ENCODE data around the gene EP300. TPM values are rescaled to one million over a fixed set of nuclear protein-coding genes. Genes with fewer than 3 reads are reported as not detected.
A peak's percentile ranks its signal among the peaks of the same experiment; 100 is the strongest.
"Not testable (repeated sequence)": the region's sequence is repeated elsewhere in the genome, so short reads cannot be mapped to it uniquely, and the experiment has no call there.

EP300 gene
- total RNA-seq = 57.9 TPM

DNA sequence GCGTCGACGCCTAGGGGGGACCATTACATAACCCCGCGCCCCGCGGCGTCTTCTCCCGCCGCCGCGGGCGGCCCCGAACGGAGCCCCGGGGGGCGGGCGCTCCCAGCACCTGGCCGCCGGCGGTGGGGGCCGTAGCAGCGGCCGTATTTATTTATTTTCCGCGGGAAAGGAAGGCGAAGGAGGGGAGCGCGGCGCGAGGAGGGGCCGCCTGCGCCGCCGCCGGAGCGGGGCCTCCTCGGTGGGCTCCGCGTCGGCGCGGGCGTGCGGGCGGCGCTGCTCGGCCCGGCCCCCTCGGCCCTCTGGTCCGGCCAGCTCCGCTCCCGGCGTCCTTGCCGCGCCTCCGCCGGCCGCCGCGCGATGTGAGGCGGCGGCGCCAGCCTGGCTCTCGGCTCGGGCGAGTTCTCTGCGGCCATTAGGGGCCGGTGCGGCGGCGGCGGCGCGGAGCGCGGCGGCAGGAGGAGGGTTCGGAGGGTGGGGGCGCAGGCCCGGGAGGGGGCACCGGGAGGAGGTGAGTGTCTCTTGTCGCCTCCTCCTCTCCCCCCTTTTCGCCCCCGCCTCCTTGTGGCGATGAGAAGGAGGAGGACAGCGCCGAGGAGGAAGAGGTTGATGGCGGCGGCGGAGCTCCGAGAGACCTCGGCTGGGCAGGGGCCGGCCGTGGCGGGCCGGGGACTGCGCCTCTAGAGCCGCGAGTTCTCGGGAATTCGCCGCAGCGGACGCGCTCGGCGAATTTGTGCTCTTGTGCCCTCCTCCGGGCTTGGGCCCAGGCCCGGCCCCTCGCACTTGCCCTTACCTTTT, at the start of gene EP300:
TSS of gene EP300 (plus strand) at position 570 of the 795 bp plus-strand sequence. CDS start 413 bp downstream, outside the sequence.
- Histone ChIP-seq H3K4me1 (ENCODE audit: control insufficient read depth in 3 of 3, insufficient read depth in 3 of 3, low read length in 3 of 3) (peaks cover 19 to 34% (median 24%) of the 10 kb centered on the region in 3 donors), H3K9me3 (ENCODE audit: control insufficient read depth in 3 of 3, low read length in 3 of 3) (no peaks in the 10 kb centered on the region), H3K9ac (ENCODE audit: low read depth in 1 of 3, low read length in 3 of 3) (peak within 1 kb of the TSS; percentile 91 to 97 (median 96)), H3K4me3 (ENCODE audit: low read length in 3 of 3) (peak within 1 kb of the TSS; percentile 88 to 92 (median 89)), H3K27me3 (ENCODE audit: control insufficient read depth in 3 of 3, insufficient read depth in 3 of 3, low read length in 3 of 3) (no peaks in the 10 kb centered on the region), H3K36me3 (ENCODE audit: control insufficient read depth in 3 of 3, insufficient read depth in 3 of 3, low read length in 3 of 3) (no peaks in the 10 kb centered on the region), H3K27ac (ENCODE audit: low read depth, low read length) (peak within 1 kb of the TSS; percentile 100)

DNA sequence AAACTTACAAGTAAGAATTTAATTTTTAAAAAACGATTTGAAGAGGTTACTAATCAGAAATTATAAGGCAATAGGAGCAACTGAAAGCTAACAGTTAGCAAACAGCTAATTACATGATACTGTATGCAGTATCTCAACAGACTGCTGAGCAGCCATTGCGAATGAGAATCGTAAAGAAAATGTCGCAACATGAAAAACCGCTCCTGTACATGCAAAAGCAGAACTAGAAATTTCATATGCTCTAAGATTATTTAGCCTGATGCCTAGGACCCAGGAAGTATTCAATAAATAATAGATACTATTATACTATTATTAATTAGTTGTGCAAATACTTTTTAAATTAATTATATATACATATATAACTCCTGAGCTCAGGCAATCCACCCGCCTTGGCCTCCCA, 48.7 kb upstream of the EP300 start:
- Histone ChIP-seq H3K27ac (ENCODE audit: low read depth, low read length) (no peak overlapping the region), H3K4me1 (ENCODE audit: control insufficient read depth in 3 of 3, insufficient read depth in 3 of 3, low read length in 3 of 3) (peaks cover 6% of the 10 kb centered on the region in 3 donors), H3K4me3 (ENCODE audit: low read length in 3 of 3) (no peak overlapping the region), H3K9ac (ENCODE audit: low read depth in 1 of 3, low read length in 3 of 3) (no peak overlapping the region), H3K9me3 (ENCODE audit: control insufficient read depth in 3 of 3, low read length in 3 of 3) (no peaks in the 10 kb centered on the region), H3K36me3 (ENCODE audit: control insufficient read depth in 3 of 3, insufficient read depth in 3 of 3, low read length in 3 of 3) (no peaks in the 10 kb centered on the region), H3K27me3 (ENCODE audit: control insufficient read depth in 3 of 3, insufficient read depth in 3 of 3, low read length in 3 of 3) (peaks cover 0 to 2% (median 0%) of the 10 kb centered on the region in 3 donors)

DNA sequence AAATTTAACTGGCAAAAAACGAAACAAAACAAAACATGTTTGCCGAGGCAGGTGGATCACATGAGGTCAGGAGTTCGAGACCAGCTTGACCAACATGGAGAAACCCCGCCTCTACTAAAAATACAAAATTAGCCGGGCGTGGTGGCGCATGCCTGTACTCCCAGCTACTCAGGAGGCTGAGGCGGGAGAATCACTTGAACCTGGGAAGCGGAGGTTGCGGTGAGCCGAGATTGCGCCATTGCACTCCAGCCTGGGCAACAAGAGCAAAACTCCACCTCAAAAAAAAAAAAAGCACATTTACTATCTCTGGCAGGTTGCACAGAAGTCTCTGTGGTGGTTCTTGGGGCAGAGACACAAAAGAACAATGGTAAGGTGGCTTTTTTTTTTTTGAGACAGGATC, 46.8 kb upstream of the EP300 start:
- H3K36me3 ChIP-seq (ENCODE audit: control insufficient read depth in 3 of 3, insufficient read depth in 3 of 3, low read length in 3 of 3); H3K4me3 ChIP-seq (ENCODE audit: low read length in 3 of 3); H3K27me3 ChIP-seq (ENCODE audit: control insufficient read depth in 3 of 3, insufficient read depth in 3 of 3, low read length in 3 of 3); H3K27ac ChIP-seq (ENCODE audit: low read depth, low read length); H3K9ac ChIP-seq (ENCODE audit: low read depth in 1 of 3, low read length in 3 of 3); H3K9me3 ChIP-seq (ENCODE audit: control insufficient read depth in 3 of 3, low read length in 3 of 3): not testable (repeated sequence)
- H3K4me1 ChIP-seq (ENCODE audit: control insufficient read depth in 3 of 3, insufficient read depth in 3 of 3, low read length in 3 of 3) = peaks cover 14 to 16% (median 14%) of the 10 kb centered on the region in 3 donors

DNA sequence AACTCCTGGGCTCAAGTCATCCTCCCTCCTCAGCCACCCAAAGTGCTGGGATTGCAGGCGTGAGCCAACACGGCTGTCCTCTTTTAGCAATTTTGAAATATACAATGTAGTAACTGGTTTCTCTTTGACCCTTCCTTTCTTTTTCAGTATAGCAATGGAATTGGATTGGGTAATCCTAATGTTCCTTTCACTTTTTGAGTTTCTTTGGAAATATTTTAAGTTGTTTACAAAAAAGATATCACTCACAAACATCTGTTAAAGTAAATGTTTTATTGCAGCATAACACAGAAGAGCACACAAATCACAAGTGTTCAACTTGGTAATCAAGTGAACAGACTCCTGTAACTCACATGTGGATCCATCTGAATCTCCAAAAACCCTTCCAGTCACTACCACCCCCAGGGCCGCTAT, 44.6 kb upstream of the EP300 start:
- H3K4me3 ChIP-seq (ENCODE audit: low read length in 3 of 3) = no peak overlapping the region
- H3K27ac ChIP-seq (ENCODE audit: low read depth, low read length) = no peak overlapping the region
- H3K36me3 ChIP-seq (ENCODE audit: control insufficient read depth in 3 of 3, insufficient read depth in 3 of 3, low read length in 3 of 3) = no peaks in the 10 kb centered on the region
- peaks cover 14 to 16% (median 14%) of the 10 kb centered on the region in 3 donors for H3K4me1 ChIP-seq (ENCODE audit: control insufficient read depth in 3 of 3, insufficient read depth in 3 of 3, low read length in 3 of 3)
- H3K9me3 ChIP-seq (ENCODE audit: control insufficient read depth in 3 of 3, low read length in 3 of 3) = no peaks in the 10 kb centered on the region
- no peaks in the 10 kb centered on the region for H3K27me3 ChIP-seq (ENCODE audit: control insufficient read depth in 3 of 3, insufficient read depth in 3 of 3, low read length in 3 of 3)
- H3K9ac ChIP-seq (ENCODE audit: low read depth in 1 of 3, low read length in 3 of 3) = no peak overlapping the region

DNA sequence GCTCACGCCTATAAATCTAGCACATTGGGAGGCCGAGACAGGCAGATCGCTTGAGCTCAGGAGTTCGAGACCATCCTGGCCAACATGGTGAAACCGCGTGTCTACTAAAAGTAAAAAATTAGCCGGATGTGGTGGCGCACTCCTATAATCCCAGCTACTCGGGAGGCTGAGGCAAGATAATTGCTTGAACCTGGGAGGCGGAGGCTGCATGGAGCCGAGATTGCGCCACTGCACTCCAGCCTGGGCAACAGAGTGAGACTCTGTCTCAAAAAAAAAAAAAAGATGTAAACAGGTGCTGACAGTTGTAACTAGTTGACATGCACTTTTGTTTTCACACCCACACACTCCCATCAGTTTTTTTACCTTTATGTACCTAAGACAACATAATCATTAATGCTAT, 44.0 kb upstream of the EP300 start:
- peak overlapping the region; percentile 28 for H3K27ac ChIP-seq (ENCODE audit: low read depth, low read length)

DNA sequence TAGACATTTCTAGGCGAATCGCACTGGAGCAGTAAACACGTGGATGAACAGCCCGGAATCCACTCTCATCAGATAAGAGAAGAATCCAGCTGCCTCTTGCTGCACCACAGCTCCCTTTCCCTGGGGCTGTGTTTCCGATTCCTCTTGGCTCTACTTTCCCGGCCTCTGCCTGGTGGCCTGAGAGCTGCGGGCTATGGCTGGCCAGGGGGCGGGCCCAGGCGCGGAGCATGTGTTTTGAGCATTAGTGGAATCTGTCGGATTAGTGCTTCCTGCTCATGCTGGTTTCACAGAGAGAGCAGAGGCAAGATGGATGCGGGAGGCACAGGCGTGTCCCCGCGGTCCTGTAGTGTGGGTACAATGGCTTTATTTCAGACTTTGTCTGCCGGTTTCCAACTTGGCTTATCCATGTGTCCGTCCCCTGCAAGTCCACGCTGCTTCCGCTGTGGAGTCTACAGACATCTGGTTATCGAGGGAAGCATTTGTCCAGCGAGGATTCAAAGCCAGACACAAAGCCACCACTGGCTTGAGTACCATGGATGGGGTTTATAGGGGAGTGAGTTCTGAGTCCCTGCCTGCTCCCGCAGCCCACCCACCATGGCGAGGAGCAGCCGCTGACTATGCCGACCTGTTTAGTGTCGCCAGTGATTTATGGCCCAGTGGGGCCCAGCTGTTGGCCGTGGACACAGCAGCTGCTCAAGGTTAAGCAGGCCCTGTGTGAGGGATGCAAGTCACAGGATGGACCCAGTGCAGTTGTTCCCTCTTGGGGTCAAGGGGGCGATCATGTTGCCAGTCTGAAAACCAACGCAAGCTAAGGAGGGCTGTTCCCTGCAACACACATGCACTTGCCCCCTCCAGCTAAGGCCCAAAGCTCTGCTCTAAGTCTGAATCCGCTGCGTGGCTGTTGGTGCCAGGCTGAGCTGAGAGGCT, 43.3 kb upstream of the EP300 start:
- H3K27ac ChIP-seq (ENCODE audit: low read depth, low read length) = peak overlapping the region; percentile 28
- H3K9ac ChIP-seq (ENCODE audit: low read depth in 1 of 3, low read length in 3 of 3) = peak overlapping the region; percentile 42 to 74 (median 63)
- no peaks in the 10 kb centered on the region for H3K36me3 ChIP-seq (ENCODE audit: control insufficient read depth in 3 of 3, insufficient read depth in 3 of 3, low read length in 3 of 3)
- H3K27me3 ChIP-seq (ENCODE audit: control insufficient read depth in 3 of 3, insufficient read depth in 3 of 3, low read length in 3 of 3) = no peaks in the 10 kb centered on the region
- no peaks in the 10 kb centered on the region for H3K9me3 ChIP-seq (ENCODE audit: control insufficient read depth in 3 of 3, low read length in 3 of 3)
- H3K4me1 ChIP-seq (ENCODE audit: control insufficient read depth in 3 of 3, insufficient read depth in 3 of 3, low read length in 3 of 3) = peaks cover 14 to 16% (median 14%) of the 10 kb centered on the region in 3 donors
- peak overlapping the region; percentile 33 to 73 (median 71) for H3K4me3 ChIP-seq (ENCODE audit: low read length in 3 of 3)

More for the DNA sequence above, 44.0 kb upstream of the EP300 start:
- Histone ChIP-seq H3K9ac (ENCODE audit: low read depth in 1 of 3, low read length in 3 of 3) (peak overlapping the region; percentile 42 to 74 (median 63)), H3K4me3 (ENCODE audit: low read length in 3 of 3) (peak overlapping the region; percentile 33 to 73 (median 71)), H3K4me1 (ENCODE audit: control insufficient read depth in 3 of 3, insufficient read depth in 3 of 3, low read length in 3 of 3) (peaks cover 14 to 16% (median 14%) of the 10 kb centered on the region in 3 donors)
- H3K36me3 ChIP-seq (ENCODE audit: control insufficient read depth in 3 of 3, insufficient read depth in 3 of 3, low read length in 3 of 3); H3K27me3 ChIP-seq (ENCODE audit: control insufficient read depth in 3 of 3, insufficient read depth in 3 of 3, low read length in 3 of 3); H3K9me3 ChIP-seq (ENCODE audit: control insufficient read depth in 3 of 3, low read length in 3 of 3): not testable (repeated sequence)

DNA sequence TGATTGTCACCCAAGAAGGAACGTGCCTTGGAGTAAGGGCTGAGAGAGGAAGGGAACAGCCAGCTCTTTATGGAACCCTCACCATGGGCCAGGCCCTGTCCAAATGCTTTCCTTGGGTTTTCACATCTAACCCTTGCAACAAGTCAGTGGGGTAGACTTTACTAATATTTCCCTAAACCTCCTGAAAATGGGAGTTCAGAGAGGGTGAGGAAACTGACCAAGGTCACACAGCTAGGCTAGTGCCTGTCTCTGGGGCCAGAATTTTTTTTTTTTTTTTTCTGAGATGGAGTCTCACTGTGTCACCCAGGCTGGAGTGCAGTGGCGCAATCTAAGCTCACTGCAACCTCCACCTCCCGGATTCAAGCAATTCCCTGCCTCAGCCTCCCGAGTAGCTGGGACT, 42.6 kb upstream of the EP300 start:
- H3K4me3 ChIP-seq (ENCODE audit: low read length in 3 of 3); H3K27me3 ChIP-seq (ENCODE audit: control insufficient read depth in 3 of 3, insufficient read depth in 3 of 3, low read length in 3 of 3); H3K9me3 ChIP-seq (ENCODE audit: control insufficient read depth in 3 of 3, low read length in 3 of 3); H3K36me3 ChIP-seq (ENCODE audit: control insufficient read depth in 3 of 3, insufficient read depth in 3 of 3, low read length in 3 of 3); H3K9ac ChIP-seq (ENCODE audit: low read depth in 1 of 3, low read length in 3 of 3): not testable (repeated sequence)
- Histone ChIP-seq H3K27ac (ENCODE audit: low read depth, low read length) (peak overlapping the region; percentile 28), H3K4me1 (ENCODE audit: control insufficient read depth in 3 of 3, insufficient read depth in 3 of 3, low read length in 3 of 3) (peaks cover 14 to 16% (median 14%) of the 10 kb centered on the region in 3 donors)

DNA sequence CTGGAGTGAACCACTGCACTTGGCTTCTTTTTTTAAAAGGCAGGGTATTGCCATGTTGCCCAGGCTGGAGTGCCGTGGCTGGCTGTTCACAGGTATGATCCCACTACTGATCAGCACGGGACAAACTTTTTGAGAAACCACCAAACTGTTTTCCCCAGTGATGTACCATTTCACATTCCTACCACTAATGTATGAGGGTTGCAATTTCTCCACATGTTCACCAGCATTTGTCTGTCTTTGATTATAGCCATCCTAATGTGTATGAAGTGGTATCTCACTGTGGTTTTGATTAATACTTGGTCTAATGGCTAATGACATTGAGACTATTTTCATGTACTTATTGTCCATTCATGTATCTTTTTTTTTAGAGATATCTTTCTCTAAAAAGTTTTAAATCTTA, 41.5 kb upstream of the EP300 start:
- H3K36me3 ChIP-seq (ENCODE audit: control insufficient read depth in 3 of 3, insufficient read depth in 3 of 3, low read length in 3 of 3) = no peaks in the 10 kb centered on the region
- H3K4me3 ChIP-seq (ENCODE audit: low read length in 3 of 3) = no peak overlapping the region
- no peak overlapping the region for H3K9ac ChIP-seq (ENCODE audit: low read depth in 1 of 3, low read length in 3 of 3)
- peaks cover 14 to 16% (median 14%) of the 10 kb centered on the region in 3 donors for H3K4me1 ChIP-seq (ENCODE audit: control insufficient read depth in 3 of 3, insufficient read depth in 3 of 3, low read length in 3 of 3)
- H3K27ac ChIP-seq (ENCODE audit: low read depth, low read length) = no peak overlapping the region
- no peaks in the 10 kb centered on the region for H3K9me3 ChIP-seq (ENCODE audit: control insufficient read depth in 3 of 3, low read length in 3 of 3)
- H3K27me3 ChIP-seq (ENCODE audit: control insufficient read depth in 3 of 3, insufficient read depth in 3 of 3, low read length in 3 of 3) = no peaks in the 10 kb centered on the region

DNA sequence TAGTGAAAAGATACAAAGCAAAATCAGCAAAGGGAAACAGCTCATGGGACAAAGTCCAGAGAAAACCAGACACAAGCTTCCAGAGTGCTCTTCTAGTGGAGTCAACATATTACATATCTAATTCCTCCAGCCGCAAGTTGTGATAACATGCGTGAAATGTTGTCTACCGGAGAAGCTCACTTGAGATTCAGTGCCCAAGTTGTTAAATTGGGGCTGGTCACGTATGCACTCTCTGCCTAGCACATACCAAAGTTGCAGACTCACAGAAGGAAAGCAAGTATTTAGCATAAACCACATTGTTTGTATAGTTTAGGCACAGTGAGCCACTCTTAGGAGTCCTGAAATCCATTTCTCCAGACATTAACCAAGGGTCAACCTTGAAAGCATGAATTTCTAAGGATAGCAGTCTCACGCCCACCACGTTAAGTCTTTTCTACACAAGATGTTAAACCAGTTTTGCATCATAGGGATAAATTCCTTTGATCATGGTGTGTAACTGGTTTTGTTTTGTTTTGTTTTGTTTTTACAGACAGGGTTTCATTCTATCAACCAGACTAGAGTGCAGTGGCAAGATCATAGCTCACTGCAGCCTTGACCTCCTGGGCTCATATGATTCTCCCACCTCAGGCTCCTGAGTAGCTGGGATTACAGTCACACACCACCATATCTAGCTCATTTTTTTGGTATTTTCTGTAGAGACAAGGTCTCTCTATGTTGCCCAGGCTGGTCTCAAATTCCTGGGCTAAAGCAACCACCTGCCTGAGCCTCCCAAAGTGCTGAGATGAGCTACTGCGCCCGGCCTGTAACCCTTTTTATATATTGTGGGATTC, 39.5 kb upstream of the EP300 start:
- H3K4me1 ChIP-seq (ENCODE audit: control insufficient read depth in 3 of 3, insufficient read depth in 3 of 3, low read length in 3 of 3) = peaks cover 14 to 16% (median 14%) of the 10 kb centered on the region in 3 donors
- H3K36me3 ChIP-seq (ENCODE audit: control insufficient read depth in 3 of 3, insufficient read depth in 3 of 3, low read length in 3 of 3) = no peaks in the 10 kb centered on the region
- H3K9ac ChIP-seq (ENCODE audit: low read depth in 1 of 3, low read length in 3 of 3) = no peak overlapping the region
- H3K27me3 ChIP-seq (ENCODE audit: control insufficient read depth in 3 of 3, insufficient read depth in 3 of 3, low read length in 3 of 3) = no peaks in the 10 kb centered on the region
- H3K9me3 ChIP-seq (ENCODE audit: control insufficient read depth in 3 of 3, low read length in 3 of 3) = no peaks in the 10 kb centered on the region
- no peak overlapping the region for H3K4me3 ChIP-seq (ENCODE audit: low read length in 3 of 3)
- H3K27ac ChIP-seq (ENCODE audit: low read depth, low read length) = no peak overlapping the region
